Stimulated activated CD8-positive, alpha-beta memory T cell treated with anti-CD3 and anti-CD28 coated beads, Interleukin-4, amount 100 ng/mL, for 24 hours (primary cell): ENCODE results near the gene GNPAT.

Source experiments
- DNase-seq: peaks from one replicate; pipeline ENCODE4 v3.0.0-alpha.2; 2020; ENCODE audit warnings: low read depth

Gene GNPAT

GRCh38 chr1:231213831-231214573, 27.0 kb upstream of the GNPAT start:
- DNase-seq = no peak

DNA sequence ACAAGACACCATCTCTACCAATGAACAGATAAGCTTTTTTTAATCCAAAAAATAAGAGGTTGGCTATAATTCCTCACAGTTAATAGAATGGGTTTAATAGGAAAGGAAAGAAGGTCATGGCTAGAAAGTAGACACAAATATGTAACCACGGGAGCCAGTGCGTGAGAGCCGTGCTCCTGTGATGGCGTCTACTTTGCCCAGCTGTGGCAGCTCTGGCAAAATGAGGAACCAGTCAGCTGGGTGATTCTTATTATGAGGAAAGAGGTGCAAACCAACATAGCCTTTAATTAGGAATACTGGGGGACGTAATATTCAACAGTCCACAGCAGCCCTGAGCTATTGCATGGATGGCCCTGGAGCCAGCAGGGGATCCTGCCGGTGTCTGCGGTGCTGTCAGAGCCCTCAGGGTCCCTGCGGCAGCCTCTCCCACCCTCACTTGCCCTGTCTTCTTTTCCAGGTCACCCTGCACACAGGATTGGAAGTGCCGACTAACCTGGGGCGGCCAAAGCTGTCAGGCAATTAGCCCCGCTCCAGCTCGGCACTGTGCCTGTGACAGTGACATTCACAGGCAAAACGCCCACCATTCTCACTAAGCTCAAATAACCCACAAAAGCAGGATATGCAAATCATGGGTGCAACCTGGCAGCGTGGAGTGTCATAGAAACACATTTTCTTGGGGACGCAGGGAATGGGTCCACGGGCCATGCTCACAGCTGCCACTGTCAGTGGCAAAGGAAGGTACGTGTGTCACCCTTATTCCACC, 25.9 kb upstream of the GNPAT start:
- DNase-seq = peak; percentile 6

DNA sequence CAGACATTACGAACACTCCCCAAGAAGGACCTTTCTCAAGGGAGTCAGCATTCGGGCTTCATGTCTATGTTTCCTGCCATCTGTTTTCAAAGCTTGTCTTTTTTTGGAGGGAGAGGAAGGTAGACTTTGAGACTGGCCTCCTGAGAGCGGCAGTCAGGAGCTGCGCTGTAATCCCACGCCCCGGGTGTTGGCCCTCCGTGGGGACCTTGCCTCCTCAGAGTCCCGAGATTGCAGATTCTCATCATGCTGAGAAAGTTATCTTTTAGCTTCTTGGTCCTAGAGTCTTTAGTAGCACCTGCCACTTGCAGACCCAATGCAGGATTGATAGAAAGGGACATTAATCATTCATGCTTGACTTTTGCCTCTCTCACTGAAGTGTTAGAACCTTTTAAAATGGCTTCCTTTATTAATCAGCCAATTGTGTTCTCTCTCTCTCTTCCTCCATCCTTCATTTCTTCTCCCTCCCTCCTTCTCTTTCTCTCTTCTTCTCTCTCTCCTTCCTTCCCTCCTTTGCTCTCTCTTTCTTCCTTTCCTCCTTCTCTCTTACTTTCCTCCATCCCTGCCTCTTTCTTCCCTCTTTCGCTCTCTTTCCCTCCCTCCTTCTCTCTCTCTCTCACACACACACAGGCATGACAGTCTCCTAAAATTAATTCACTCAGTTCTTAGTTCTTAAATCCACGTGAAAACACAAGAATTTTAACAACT, 25.2 kb upstream of the GNPAT start:
- DNase-seq = no peak

- no peak for DNase-seq
Observed at GRCh38 chr1:231216498-231216897, 24.5 kb upstream of the GNPAT start.

DNA sequence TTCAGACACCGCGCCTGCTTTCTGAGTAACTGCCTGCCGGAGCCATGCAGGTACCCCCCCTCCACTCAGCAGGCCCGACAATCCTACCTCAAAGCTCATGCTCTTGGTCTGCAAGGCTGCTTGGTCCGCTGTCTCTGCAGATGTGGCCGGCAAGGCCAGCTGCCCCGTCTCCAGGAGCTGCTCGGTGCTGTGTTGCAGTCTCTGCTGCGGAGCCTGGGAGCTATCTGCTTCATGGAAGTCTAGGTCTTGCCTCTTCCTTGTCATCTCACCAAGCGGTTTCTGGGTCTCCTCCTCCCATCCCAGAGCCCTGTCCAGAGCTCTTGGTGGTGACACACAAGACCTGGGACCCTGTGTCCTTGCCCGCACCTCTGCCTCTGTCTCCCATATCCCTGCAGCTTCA, 24.0 kb upstream of the GNPAT start:
- no peak for DNase-seq

GRCh38 chr1:231218078-231218477, 22.9 kb upstream of the GNPAT start:
- DNase-seq = no peak

- no peak for DNase-seq
Observed at GRCh38 chr1:231219422-231220401, 21.3 kb upstream of the GNPAT start.

GRCh38 chr1:231220801-231221200, 20.2 kb upstream of the GNPAT start:
- no peak for DNase-seq

DNA sequence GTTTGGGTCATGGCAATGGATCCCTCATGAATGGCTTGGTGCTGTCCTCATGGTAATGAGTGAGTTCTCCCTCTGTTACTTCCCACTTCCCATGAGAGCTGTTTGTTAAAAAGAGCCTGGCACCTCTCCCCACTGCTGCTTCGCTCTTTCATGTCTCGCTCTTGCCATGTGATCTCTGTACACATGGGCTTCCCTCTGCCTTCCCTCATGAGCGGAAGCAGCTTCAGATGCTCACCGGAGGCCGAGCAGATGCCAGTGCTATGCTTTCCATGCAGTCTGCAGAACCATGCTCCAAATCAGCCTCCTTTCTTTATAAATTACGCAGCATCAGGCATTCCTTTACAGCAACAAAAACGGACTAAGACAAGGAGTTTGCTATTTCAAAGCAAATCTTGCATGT, 14.9 kb upstream of the GNPAT start:
- no peak for DNase-seq

GRCh38 chr1:231231511-231231910, 9.5 kb upstream of the GNPAT start:
- no peak for DNase-seq

DNA sequence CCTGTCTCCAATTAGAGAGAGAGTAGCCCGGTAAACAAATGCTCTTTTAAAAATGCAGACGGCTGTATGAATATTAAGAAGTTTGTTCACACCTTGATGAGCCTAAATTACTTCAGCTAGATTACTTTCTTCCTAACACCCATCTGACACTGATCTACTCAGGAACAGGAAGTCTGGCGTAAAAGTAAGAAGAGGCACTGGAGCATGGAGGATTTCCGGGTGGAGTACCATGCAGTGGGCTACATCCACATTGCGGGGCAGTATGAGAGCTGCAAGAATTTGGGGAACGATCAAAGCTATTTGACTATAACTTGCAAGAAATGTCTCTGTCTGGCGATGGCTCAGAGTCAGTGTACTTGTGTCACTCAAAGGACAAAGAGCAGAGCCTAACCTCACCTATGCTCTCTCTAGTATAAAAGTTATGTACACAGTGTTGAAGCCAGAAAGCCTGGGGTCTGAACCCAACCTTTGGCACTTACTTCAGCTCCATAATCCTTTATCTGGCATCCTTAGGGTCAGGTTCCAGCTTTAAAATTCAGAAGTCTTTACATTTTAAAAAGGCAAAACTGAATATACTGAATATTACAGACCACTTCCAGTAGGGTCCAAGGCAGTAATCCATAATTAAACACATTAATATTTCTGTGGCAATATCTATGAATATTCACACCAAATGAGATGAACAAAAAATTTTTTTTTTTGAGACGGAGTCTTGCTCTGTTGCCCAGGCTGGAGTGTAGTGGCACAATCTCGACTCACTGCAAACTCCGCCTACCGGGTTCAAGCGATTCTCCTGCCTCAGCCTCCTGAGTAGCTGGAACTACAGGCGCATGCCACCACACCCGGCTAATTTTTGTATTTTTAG, 7.9 kb upstream of the GNPAT start:
- DNase-seq = no peak

GRCh38 chr1:231233735-231234417, 7.1 kb upstream of the GNPAT start:
- no peak for DNase-seq

- no peak for DNase-seq
Observed at GRCh38 chr1:231234506-231234905, 6.5 kb upstream of the GNPAT start.

GRCh38 chr1:231235526-231236207, 5.3 kb upstream of the GNPAT start:
- DNase-seq = no peak

GRCh38 chr1:231236208-231236591, 4.8 kb upstream of the GNPAT start:
- DNase-seq = no peak

DNA sequence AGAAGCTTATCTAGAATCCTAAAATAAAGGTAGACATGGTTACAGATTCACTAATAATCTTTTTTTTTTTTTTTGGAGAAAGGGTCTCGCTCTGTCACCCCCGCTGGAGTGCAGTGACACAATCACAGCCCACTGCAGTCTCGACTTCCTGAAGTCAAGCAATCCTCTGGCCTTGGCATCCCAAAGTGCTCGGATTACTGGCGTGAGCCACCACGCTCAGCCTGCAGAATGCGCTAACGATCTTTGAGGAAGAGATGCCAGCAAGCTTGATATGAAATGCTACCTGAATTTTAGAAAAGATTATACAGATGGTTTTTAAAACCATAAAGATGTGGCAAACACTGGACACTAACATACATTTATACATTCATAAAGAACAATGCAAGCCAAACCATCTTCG, 4.1 kb upstream of the GNPAT start:
- DNase-seq = no peak

DNA sequence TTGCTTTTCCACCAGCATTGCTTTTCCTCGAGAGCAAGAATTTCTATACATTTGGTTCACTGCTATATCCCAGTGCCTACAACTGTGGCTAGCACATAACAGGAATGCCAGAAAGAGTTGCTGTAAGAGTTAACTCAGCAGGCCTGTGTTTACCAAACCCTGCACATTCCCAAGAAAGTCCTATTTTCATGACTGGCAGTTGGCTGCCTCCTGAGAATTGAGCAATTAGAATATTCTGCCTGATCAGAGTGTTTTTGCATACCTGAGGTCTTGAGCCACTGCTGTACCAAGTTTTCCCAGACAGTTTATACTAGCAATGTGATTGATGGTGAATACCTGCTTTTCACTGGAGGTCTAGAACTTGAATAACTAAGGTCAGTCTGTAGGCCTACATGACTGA, 2.7 kb upstream of the GNPAT start:
- no peak for DNase-seq

DNA sequence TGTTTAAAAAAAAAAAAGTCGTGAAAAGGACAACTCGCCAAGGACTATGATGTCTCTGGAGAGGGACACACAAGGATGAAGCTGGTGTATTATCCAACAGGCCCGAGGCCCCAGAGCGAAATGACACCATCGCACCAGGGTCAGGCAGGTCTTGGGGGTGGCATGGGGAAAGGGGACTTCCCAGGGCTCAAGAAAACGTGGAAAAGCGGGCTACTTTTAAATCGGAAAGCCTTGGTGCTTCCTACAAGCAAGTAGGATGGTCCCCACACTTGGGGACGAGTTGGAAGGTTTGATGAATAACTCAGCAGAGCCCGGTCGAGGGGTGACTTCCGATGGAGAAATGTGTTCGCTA, 505 bp upstream of the GNPAT start:
- DNase-seq = no peak

GRCh38 chr1:231241750-231242149, 738 bp downstream of the GNPAT start:
- DNase-seq = no peak
